ACC112 (cell line): Measurements from ENCODE around the gene CCDC8.
"Not testable (repeated sequence)": the region's sequence is repeated elsewhere in the genome, so short reads cannot be mapped to it uniquely, and the experiment has no call there.

Source experiments
- H2AFZ ChIP-seq: fragments of 200-600 bp; sonication (generic); one replicate; pipeline ENCODE4 v1.6.0; 2017; ENCODE audit warnings: antibody characterized with exemption, low read length; ENCODE audit not compliant: unreplicated experiment
- H3K27ac ChIP-seq: fragments of 200-600 bp; sonication (generic); 2 replicates; pipeline ENCODE4 v1.5.1; 2014; ENCODE audit warnings: low read depth, mild to moderate bottlenecking, antibody characterized with exemption, low read length, moderate library complexity
- H3K27me3 ChIP-seq: fragments of 200-600 bp; sonication (generic); 2 replicates; pipeline ENCODE4 v1.6.1; 2014; ENCODE audit warnings: mild to moderate bottlenecking, antibody characterized with exemption, low read length, moderate library complexity, mixed read lengths; ENCODE audit not compliant: insufficient read depth
- H3K36me3 ChIP-seq: fragments of 200-600 bp; sonication (generic); 2 replicates; pipeline ENCODE4 v1.6.1; 2016; ENCODE audit warnings: mild to moderate bottlenecking, antibody characterized with exemption, low read length, moderate library complexity, mixed read lengths; ENCODE audit not compliant: insufficient read depth
- H3K4me1 ChIP-seq: fragments of 200-600 bp; sonication (generic); one replicate; pipeline ENCODE4 v1.6.1; 2016; ENCODE audit warnings: low read length, mixed read lengths; ENCODE audit not compliant: insufficient read depth, unreplicated experiment, control insufficient read depth
- H3K4me3 ChIP-seq: fragments of 200-600 bp; sonication (generic); 2 replicates; pipeline ENCODE4 v1.5.1; 2014; ENCODE audit warnings: mild to moderate bottlenecking, low read depth, low read length
- H3K79me2 ChIP-seq: fragments of 200-600 bp; sonication (generic); one replicate; pipeline ENCODE4 v1.6.0; 2016; ENCODE audit warnings: low read length; ENCODE audit not compliant: control insufficient read depth, unreplicated experiment, insufficient read depth

CCDC8 gene

GRCh38 chr19:46404753-46405468 lies 8.5 kb downstream of the CCDC8 start:
- no peaks in the 10 kb centered on the region for H3K79me2 ChIP-seq
- no peaks in the 10 kb centered on the region for H3K36me3 ChIP-seq
- no peak overlapping the region for H3K27ac ChIP-seq
- H3K27me3 ChIP-seq = no peaks in the 10 kb centered on the region
- peaks cover 5% of the 10 kb centered on the region for H3K4me1 ChIP-seq
- H3K4me3 ChIP-seq = no peak overlapping the region
- H2AFZ ChIP-seq = no peak overlapping the region

GRCh38 chr19:46404055-46404752 lies 9.2 kb downstream of the CCDC8 start:
- Histone ChIP-seq H3K36me3 (no peaks in the 10 kb centered on the region), H3K27ac (no peak overlapping the region), H2AFZ (peak overlapping the region; percentile 22), H3K4me1 (peaks cover 5% of the 10 kb centered on the region), H3K27me3 (no peaks in the 10 kb centered on the region), H3K79me2 (no peaks in the 10 kb centered on the region), H3K4me3 (peak overlapping the region; percentile 21)

- H3K27ac ChIP-seq = no peak overlapping the region
- no peaks in the 10 kb centered on the region for H3K4me1 ChIP-seq
- no peaks in the 10 kb centered on the region for H3K27me3 ChIP-seq
- no peak overlapping the region for H2AFZ ChIP-seq
- H3K36me3 ChIP-seq = no peaks in the 10 kb centered on the region
- no peaks in the 10 kb centered on the region for H3K79me2 ChIP-seq
- no peak overlapping the region for H3K4me3 ChIP-seq
Observed at GRCh38 chr19:46402725-46403124, 10.6 kb downstream of the CCDC8 start.

- not testable (repeated sequence) for H3K4me1 ChIP-seq, H3K4me3 ChIP-seq, H3K36me3 ChIP-seq
Observed at GRCh38 chr19:46397801-46398479, 15.4 kb downstream of the CCDC8 start.

GRCh38 chr19:46394402-46394797 lies 19.0 kb downstream of the CCDC8 start:
- Histone ChIP-seq H3K36me3 (peaks cover 4% of the 10 kb centered on the region; the same call in 1 of the 2 replicates), H3K27me3 (no peaks in the 10 kb centered on the region), H2AFZ (no peak overlapping the region), H3K79me2 (no peaks in the 10 kb centered on the region), H3K4me3 (no peak overlapping the region), H3K4me1 (no peaks in the 10 kb centered on the region), H3K27ac (no peak overlapping the region)

More at GRCh38 chr19:46397801-46398479, 15.4 kb downstream of the CCDC8 start:
- H3K79me2 ChIP-seq, H3K27me3 ChIP-seq, H2AFZ ChIP-seq, H3K27ac ChIP-seq: not testable (repeated sequence)

GRCh38 chr19:46393456-46394401 lies 19.6 kb downstream of the CCDC8 start:
- Histone ChIP-seq H3K36me3 (peaks cover 9% of the 10 kb centered on the region), H3K4me3 (no peak overlapping the region), H3K79me2 (no peaks in the 10 kb centered on the region), H3K4me1 (no peaks in the 10 kb centered on the region), H3K27me3 (no peaks in the 10 kb centered on the region), H3K27ac (no peak overlapping the region), H2AFZ (no peak overlapping the region)

- Histone ChIP-seq H3K4me1 (no peaks in the 10 kb centered on the region), H2AFZ (no peak overlapping the region), H3K36me3 (peaks cover 15% of the 10 kb centered on the region), H3K27me3 (no peaks in the 10 kb centered on the region), H3K27ac (peak overlapping the region; percentile 12; the same call in 1 of the 2 replicates), H3K4me3 (no peak overlapping the region), H3K79me2 (no peaks in the 10 kb centered on the region)
Observed at GRCh38 chr19:46392837-46393236, 20.5 kb downstream of the CCDC8 start.

- H3K27me3 ChIP-seq = no peaks in the 10 kb centered on the region
- H3K27ac ChIP-seq = no peak overlapping the region
- no peaks in the 10 kb centered on the region for H3K79me2 ChIP-seq
- no peak overlapping the region for H3K4me3 ChIP-seq
- H2AFZ ChIP-seq = no peak overlapping the region
- H3K4me1 ChIP-seq = no peaks in the 10 kb centered on the region
- H3K36me3 ChIP-seq = peaks cover 15% of the 10 kb centered on the region
Observed at GRCh38 chr19:46392252-46392801, 21.0 kb downstream of the CCDC8 start.

- Histone ChIP-seq H3K27me3 (no peaks in the 10 kb centered on the region), H3K4me3 (no peak overlapping the region), H3K27ac (no peak overlapping the region), H3K4me1 (no peaks in the 10 kb centered on the region), H3K79me2 (no peaks in the 10 kb centered on the region), H3K36me3 (peaks cover 19% of the 10 kb centered on the region), H2AFZ (no peak overlapping the region)
Observed at GRCh38 chr19:46391296-46392251, 21.8 kb downstream of the CCDC8 start.
